IPS-15b (cell line): ENCODE measurements around the gene EME1.
A peak's percentile ranks its signal among the peaks of the same experiment; 100 is the strongest.
"Not testable (repeated sequence)": the region's sequence is repeated elsewhere in the genome, so short reads cannot be mapped to it uniquely, and the experiment has no call there.

Source experiments
- H3K27me3 ChIP-seq: one replicate; pipeline ENCODE4 v1.6.1; 2013; ENCODE audit warnings: low read length; ENCODE audit not compliant: control insufficient read depth, insufficient read depth
- H3K36me3 ChIP-seq: one replicate; pipeline ENCODE4 v1.6.1; 2013; ENCODE audit warnings: low read length; ENCODE audit not compliant: control insufficient read depth, insufficient read depth
- H3K4me1 ChIP-seq: one replicate; pipeline ENCODE4 v1.6.1; 2013; ENCODE audit warnings: mild to moderate bottlenecking, low read length; ENCODE audit not compliant: control insufficient read depth, insufficient read depth
- H3K4me3 ChIP-seq: one replicate; pipeline ENCODE4 v1.5.1; 2013; ENCODE audit warnings: low read depth, low read length
- H3K9ac ChIP-seq: one replicate; pipeline ENCODE4 v1.6.1; 2013; ENCODE audit warnings: low read depth, mild to moderate bottlenecking, low read length
- H3K9me3 ChIP-seq: one replicate; pipeline ENCODE4 v1.6.1; 2013; ENCODE audit warnings: mild to moderate bottlenecking, low read length; ENCODE audit not compliant: control insufficient read depth, insufficient read depth

EME1 gene

DNA sequence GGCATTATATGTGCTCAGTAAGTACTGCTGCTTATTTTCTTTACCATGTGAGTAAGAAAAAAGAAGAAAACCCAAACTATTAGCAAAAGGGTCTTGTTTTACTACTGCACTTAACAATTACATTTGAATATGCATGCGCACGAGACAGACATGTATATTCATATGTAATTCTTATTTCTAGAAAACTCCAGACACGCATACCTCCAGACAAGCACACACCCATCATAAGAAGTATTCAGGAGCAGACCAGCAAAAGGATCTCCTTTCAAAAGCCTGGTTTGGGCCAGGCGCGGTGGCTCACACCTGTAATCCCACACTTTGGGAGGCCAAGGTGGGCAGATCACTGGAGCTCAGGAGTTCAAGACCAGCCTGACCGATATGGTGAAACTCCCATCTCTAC lies 16.5 kb downstream of the EME1 start:
- Histone ChIP-seq H3K9me3 (no peaks in the 10 kb centered on the region), H3K4me3 (no peak overlapping the region), H3K9ac (no peak overlapping the region), H3K36me3 (peaks cover 77% of the 10 kb centered on the region), H3K27me3 (no peaks in the 10 kb centered on the region), H3K4me1 (no peaks in the 10 kb centered on the region)

- Histone ChIP-seq H3K27me3 (no peaks in the 10 kb centered on the region), H3K9ac (no peak overlapping the region), H3K4me3 (no peak overlapping the region), H3K9me3 (no peaks in the 10 kb centered on the region), H3K36me3 (peaks cover 59% of the 10 kb centered on the region), H3K4me1 (peaks cover 3% of the 10 kb centered on the region)
Measured at GRCh38 chr17:50392621-50393020, 19.6 kb downstream of the EME1 start.

DNA sequence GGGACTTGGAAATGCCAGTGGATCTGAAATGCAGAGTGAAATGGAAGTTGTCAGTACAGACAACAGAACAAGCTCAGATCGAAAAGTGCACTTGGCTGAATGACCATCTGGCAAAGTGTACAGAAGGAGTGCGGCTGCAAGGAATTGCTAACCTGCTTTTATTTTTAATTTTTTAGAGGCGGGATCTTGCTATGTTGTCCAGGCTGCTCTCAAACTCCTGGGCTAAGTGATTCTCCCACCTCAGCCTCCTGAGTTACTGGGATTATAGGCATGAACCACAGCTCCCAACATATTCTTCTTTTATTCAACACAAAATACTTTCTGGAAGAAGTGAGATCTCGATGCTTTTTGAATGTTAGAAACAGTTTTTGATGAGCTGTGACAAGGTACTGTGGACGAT lies 20.7 kb downstream of the EME1 start:
- H3K4me1 ChIP-seq, result peaks cover 3% of the 10 kb centered on the region
- H3K4me3 ChIP-seq, result no peak overlapping the region
- no peak overlapping the region for H3K9ac ChIP-seq
- no peaks in the 10 kb centered on the region for H3K9me3 ChIP-seq
- peaks cover 52% of the 10 kb centered on the region for H3K36me3 ChIP-seq
- no peaks in the 10 kb centered on the region for H3K27me3 ChIP-seq

DNA sequence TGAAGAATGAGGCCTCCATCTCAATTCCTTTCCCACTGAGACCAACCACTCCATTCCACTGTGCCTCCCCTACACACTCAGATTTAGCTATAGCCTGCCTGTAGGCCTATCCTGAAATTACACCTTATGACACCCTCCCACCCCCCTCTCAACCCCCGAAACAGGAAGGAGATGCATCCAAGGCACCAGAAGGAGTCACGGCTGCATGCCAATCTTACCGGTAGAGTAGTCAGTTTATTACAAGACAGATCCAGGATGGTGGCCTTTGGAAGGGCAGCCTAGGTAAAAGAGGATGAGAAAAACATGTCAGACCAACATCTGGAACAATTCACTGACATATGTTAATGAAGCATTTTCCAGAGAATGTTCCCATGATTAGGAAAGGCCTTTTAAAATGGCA lies 21.7 kb downstream of the EME1 start:
- no peak overlapping the region for H3K9ac ChIP-seq
- H3K4me1 ChIP-seq, result peaks cover 3% of the 10 kb centered on the region
- no peaks in the 10 kb centered on the region for H3K27me3 ChIP-seq
- no peaks in the 10 kb centered on the region for H3K9me3 ChIP-seq
- peaks cover 43% of the 10 kb centered on the region for H3K36me3 ChIP-seq
- no peak overlapping the region for H3K4me3 ChIP-seq

GRCh38 chr17:50396261-50397110 lies 23.5 kb downstream of the EME1 start:
- Histone ChIP-seq H3K36me3 (peaks cover 31% of the 10 kb centered on the region), H3K27me3 (no peaks in the 10 kb centered on the region), H3K4me1 (peaks cover 3% of the 10 kb centered on the region)

DNA sequence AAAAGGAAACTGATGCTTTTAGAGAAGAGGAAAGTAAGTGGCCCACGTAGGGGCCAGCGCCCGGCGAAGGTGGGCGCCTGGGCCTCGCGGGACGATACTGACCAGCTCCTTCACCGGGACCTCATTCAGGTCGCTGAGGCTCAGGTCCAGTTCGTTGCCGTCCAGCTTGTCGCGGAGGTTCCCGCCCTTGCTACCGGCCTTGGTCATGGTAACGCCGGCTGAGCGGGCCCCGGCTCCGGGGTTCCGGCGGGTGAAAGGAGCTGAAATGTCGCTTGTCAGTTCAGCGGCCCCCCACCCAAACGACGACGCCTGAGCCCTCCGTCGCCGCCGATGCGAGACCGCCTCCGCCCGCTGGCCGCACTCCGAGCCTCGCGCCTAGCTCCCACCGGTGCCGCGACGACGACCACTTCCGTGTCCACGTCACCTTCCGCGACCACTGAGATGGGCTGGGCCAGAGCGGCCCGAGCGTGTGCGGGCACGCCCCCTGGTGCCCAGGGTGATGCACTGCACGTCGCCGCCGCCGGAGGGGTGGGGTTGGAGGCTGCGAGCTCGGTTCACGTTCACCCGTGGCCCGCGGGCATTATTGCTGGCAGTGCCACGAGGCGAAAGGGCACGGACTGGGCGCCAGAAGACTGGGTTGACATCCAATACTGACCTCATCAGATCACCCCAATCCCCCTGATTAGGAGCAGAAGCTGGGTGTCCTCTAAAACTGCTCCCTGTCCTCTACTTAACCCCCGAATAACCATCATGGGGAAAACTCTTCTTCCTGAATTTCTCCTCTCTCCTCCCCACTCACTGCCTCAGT lies 24.3 kb downstream of the EME1 start, which contains the start of gene LRRC59:
Gene LRRC59, minus strand, starts transcription at position 413 of the 808 bp plus-strand sequence. Its CDS starts 206 bp downstream, at position 207.
- H3K27me3 ChIP-seq, result no peaks in the 10 kb centered on the region
- H3K9ac ChIP-seq, result peak within 1 kb of the TSS; percentile 92
- H3K36me3 ChIP-seq, result peaks cover 23% of the 10 kb centered on the region
- H3K4me3 ChIP-seq, result peak within 1 kb of the TSS; percentile 95
- peaks cover 3% of the 10 kb centered on the region for H3K4me1 ChIP-seq
- no peaks in the 10 kb centered on the region for H3K9me3 ChIP-seq

More at GRCh38 chr17:50396261-50397110, 23.5 kb downstream of the EME1 start:
- Histone ChIP-seq H3K9ac (peak overlapping the region; percentile 92), H3K4me3 (peak overlapping the region; percentile 95), H3K9me3 (no peaks in the 10 kb centered on the region)

GRCh38 chr17:50397919-50398285 lies 24.9 kb downstream of the EME1 start:
- Histone ChIP-seq H3K9ac (peak overlapping the region; percentile 0), H3K4me3 (peak overlapping the region; percentile 95), H3K27me3 (no peaks in the 10 kb centered on the region), H3K9me3 (no peaks in the 10 kb centered on the region), H3K36me3 (peaks cover 18% of the 10 kb centered on the region), H3K4me1 (peaks cover 3% of the 10 kb centered on the region)

DNA sequence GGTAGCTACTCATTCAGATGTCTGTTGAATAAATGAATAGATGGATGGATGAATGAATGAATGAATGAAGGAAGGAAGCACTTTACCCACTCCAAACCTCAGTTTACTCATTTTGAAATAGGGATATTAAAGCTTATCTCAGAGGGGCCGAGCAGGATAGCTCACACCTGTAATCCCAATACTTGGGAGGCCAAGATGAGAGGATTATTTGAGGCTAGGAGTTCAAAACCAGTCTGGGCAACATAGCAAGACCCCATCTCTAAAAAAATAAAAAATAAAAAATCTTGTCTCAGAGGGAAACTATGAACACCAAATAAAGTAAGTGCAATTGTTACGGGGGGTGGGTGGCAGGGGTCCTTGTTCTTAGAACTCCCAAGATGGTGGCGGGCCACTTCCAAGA lies 25.6 kb downstream of the EME1 start:
- H3K27me3 ChIP-seq, H3K4me3 ChIP-seq, H3K9ac ChIP-seq, H3K9me3 ChIP-seq, H3K4me1 ChIP-seq: not testable (repeated sequence)
- H3K36me3 ChIP-seq, result peaks cover 10% of the 10 kb centered on the region

GRCh38 chr17:50399591-50399990 lies 26.6 kb downstream of the EME1 start:
- not testable (repeated sequence) for H3K4me1 ChIP-seq, H3K9me3 ChIP-seq, H3K4me3 ChIP-seq, H3K9ac ChIP-seq, H3K27me3 ChIP-seq, H3K36me3 ChIP-seq

DNA sequence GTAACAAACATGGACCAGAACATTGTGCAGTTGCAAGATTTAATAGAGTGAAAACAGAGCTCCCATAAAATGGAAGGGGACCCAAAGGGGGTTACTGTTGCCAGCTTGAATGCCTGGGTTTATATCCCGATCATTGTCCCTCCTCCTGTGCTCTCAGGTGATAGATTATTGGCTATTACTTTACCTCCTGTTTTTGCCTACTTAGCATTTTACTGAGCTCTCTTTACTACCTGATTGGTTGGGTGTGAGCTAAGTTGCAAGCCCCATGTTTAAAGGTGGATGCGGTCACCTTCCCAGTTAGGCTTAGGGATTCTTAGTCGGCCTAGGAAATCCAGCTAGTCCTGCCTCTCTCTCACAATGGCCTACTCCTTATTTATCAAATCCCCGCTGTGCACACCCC lies 32.3 kb downstream of the EME1 start:
- not testable (repeated sequence) for H3K4me3 ChIP-seq, H3K9ac ChIP-seq, H3K4me1 ChIP-seq, H3K36me3 ChIP-seq, H3K27me3 ChIP-seq, H3K9me3 ChIP-seq

DNA sequence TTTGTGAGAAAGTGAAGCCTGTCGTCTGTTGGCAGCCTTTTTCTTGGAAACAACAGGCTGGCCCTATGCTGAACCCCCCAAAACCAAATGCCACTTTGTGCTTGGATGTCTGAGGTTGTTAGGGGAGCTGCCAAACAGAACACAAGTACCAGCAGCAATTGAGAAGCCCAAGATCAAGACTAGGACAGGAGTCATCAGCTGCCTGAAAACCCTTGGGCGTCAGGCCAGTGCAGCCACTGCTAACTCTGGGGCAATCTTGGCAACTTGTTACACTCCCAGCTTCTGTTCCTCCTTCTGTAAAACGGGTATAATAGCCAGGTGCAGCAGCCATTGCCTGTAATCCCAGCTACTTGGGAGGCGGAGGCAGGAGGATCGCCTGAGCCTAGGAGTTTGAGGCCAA lies 33.5 kb downstream of the EME1 start:
- Histone ChIP-seq H3K9me3 (no peaks in the 10 kb centered on the region), H3K27me3 (no peaks in the 10 kb centered on the region), H3K36me3 (no peaks in the 10 kb centered on the region), H3K4me1 (peaks cover 2% of the 10 kb centered on the region), H3K9ac (no peak overlapping the region), H3K4me3 (no peak overlapping the region)

GRCh38 chr17:50407921-50408320 lies 34.9 kb downstream of the EME1 start:
- Histone ChIP-seq H3K36me3 (no peaks in the 10 kb centered on the region), H3K9ac (no peak overlapping the region), H3K27me3 (no peaks in the 10 kb centered on the region), H3K9me3 (no peaks in the 10 kb centered on the region), H3K4me3 (no peak overlapping the region), H3K4me1 (peaks cover 2% of the 10 kb centered on the region)
